GM18508 (cell line): Measurements from ENCODE around the gene JMJD7.

Experiments
- ATAC-seq: cut with Tn5 transposase; IDR thresholded peaks from one replicate; pipeline ENCODE4 v1.9.1; 2021; ENCODE audit warnings: moderate number of reproducible peaks; ENCODE audit not compliant: insufficient read depth, unreplicated experiment

The JMJD7 gene

GRCh38 chr15:41839781-41840491, 12.0 kb downstream of the JMJD7 start:
- no peak for ATAC-seq

GRCh38 chr15:41840673-41841072, 12.8 kb downstream of the JMJD7 start:
- ATAC-seq = no peak

GRCh38 chr15:41841131-41841530, 13.2 kb downstream of the JMJD7 start:
- no peak for ATAC-seq

- ATAC-seq = no peak
Observed at GRCh38 chr15:41842229-41842628, 14.3 kb downstream of the JMJD7 start.

GRCh38 chr15:41843571-41843970, 15.7 kb downstream of the JMJD7 start:
- ATAC-seq = no peak

- ATAC-seq = no peak
Observed at GRCh38 chr15:41844814-41845213, 16.9 kb downstream of the JMJD7 start.

- no peak for ATAC-seq
Observed at GRCh38 chr15:41847206-41847605, 19.3 kb downstream of the JMJD7 start.

- no peak for ATAC-seq
Observed at GRCh38 chr15:41847981-41848380, 20.1 kb downstream of the JMJD7 start.

GRCh38 chr15:41848631-41849030, 20.7 kb downstream of the JMJD7 start:
- no peak for ATAC-seq

GRCh38 chr15:41849204-41849603, 21.3 kb downstream of the JMJD7 start:
- no peak for ATAC-seq

GRCh38 chr15:41849861-41850260, 22.0 kb downstream of the JMJD7 start:
- no peak for ATAC-seq

- ATAC-seq = no peak
Observed at GRCh38 chr15:41850482-41851166, 22.7 kb downstream of the JMJD7 start.

- ATAC-seq = no peak
Observed at GRCh38 chr15:41851167-41851523, 23.3 kb downstream of the JMJD7 start.

- no peak for ATAC-seq
Observed at GRCh38 chr15:41851755-41852370, 24.0 kb downstream of the JMJD7 start.

- ATAC-seq = no peak
Observed at GRCh38 chr15:41852736-41853590, 25.1 kb downstream of the JMJD7 start.

GRCh38 chr15:41853831-41854230, 25.9 kb downstream of the JMJD7 start:
- no peak for ATAC-seq

- ATAC-seq = no peak
Observed at GRCh38 chr15:41854443-41854842, 26.6 kb downstream of the JMJD7 start.

GRCh38 chr15:41855261-41855961, 27.5 kb downstream of the JMJD7 start:
- ATAC-seq = no peak

- ATAC-seq = no peak
Observed at GRCh38 chr15:41856262-41856661, 28.4 kb downstream of the JMJD7 start.

- ATAC-seq = no peak
Observed at GRCh38 chr15:41856716-41857115, 28.8 kb downstream of the JMJD7 start.
